ENCODE measurements around the gene ATP2B3.

DNA sequence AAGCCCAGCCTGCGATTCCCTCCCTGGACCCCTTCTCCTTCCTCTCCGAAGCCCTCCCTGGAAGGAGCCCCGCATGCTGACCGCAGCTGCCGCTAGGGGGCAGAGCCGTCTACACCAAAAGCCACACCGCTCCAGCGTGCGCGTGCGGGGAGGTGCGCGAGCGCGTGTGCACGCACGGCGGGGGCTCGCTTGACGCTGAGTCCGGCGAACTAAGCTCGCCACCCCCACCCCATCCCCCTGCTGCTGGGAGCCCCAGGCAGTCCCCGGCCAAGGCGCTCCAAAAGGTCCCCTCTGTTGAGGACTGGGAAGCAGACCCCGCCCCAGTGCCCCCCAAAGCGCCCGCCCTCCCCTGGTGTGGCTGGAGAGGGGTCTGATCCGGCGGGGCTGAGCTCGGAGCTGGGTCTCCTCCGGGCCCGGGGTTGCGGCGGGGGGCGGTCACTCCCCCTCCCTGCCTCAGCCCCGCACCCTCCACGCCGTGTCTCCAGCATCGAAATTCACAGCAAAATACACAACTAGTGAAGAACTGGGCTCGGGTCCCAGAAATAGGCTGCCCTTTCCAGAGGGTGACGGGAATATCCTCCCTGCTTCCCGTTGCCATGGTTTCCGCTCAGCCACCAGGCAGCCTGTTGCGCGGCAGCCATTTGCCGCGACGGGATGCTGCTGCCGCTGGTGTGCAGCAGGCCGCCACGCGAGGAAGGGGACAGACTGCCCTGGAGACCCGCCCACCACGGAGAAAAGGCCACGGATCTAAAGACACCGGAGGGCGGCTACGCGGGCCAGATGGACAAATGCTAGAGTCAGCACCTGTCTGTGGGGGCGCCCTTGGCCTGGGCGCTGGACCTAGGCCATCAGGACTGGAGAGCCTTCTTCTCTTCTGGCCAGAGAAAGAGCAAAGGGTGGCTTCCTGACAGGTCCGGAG, 92.7 kb downstream of the ATP2B3 start:
- TF ChIP-seq, protein P1, sequence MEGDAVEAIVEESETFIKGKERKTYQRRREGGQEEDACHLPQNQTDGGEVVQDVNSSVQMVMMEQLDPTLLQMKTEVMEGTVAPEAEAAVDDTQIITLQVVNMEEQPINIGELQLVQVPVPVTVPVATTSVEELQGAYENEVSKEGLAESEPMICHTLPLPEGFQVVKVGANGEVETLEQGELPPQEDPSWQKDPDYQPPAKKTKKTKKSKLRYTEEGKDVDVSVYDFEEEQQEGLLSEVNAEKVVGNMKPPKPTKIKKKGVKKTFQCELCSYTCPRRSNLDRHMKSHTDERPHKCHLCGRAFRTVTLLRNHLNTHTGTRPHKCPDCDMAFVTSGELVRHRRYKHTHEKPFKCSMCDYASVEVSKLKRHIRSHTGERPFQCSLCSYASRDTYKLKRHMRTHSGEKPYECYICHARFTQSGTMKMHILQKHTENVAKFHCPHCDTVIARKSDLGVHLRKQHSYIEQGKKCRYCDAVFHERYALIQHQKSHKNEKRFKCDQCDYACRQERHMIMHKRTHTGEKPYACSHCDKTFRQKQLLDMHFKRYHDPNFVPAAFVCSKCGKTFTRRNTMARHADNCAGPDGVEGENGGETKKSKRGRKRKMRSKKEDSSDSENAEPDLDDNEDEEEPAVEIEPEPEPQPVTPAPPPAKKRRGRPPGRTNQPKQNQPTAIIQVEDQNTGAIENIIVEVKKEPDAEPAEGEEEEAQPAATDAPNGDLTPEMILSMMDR (conservative IDR thresholded peaks at IDR 0.05; ENCODE audit: low read depth, low read length) = peak; percentile 69
- peak; percentile 59 for TF ChIP-seq RAD21 (IDR thresholded peaks at IDR 0.05; ENCODE audit: low read length)
- peak; percentile 63; the same call in 1 of the 2 replicates for TF ChIP-seq MAZ (IDR thresholded peaks at IDR 0.05; ENCODE audit: borderline replicate concordance, low read depth, low read length)
- TF ChIP-seq, protein P2, sequence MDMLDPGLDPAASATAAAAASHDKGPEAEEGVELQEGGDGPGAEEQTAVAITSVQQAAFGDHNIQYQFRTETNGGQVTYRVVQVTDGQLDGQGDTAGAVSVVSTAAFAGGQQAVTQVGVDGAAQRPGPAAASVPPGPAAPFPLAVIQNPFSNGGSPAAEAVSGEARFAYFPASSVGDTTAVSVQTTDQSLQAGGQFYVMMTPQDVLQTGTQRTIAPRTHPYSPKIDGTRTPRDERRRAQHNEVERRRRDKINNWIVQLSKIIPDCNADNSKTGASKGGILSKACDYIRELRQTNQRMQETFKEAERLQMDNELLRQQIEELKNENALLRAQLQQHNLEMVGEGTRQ (IDR thresholded peaks at IDR 0.05; ENCODE audit: low read depth, low read length) = no peak
- TF ChIP-seq SMC3 (IDR thresholded peaks at IDR 0.05; ENCODE audit: low read depth, low read length) = peak; percentile 42; the same call in 1 of the 2 replicates
- TF ChIP-seq, protein P3, sequence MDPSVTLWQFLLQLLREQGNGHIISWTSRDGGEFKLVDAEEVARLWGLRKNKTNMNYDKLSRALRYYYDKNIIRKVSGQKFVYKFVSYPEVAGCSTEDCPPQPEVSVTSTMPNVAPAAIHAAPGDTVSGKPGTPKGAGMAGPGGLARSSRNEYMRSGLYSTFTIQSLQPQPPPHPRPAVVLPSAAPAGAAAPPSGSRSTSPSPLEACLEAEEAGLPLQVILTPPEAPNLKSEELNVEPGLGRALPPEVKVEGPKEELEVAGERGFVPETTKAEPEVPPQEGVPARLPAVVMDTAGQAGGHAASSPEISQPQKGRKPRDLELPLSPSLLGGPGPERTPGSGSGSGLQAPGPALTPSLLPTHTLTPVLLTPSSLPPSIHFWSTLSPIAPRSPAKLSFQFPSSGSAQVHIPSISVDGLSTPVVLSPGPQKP (IDR thresholded peaks at IDR 0.05; ENCODE audit: borderline replicate concordance, low read depth, low read length) = no peak
- TF ChIP-seq CHD1 (IDR thresholded peaks at IDR 0.05; ENCODE audit: low read depth, low read length) = no peak
- TF ChIP-seq POLR2A (IDR thresholded peaks at IDR 0.05; ENCODE audit: low read depth, low read length) = no peak
- no peak for TF ChIP-seq RCOR1 (IDR thresholded peaks at IDR 0.05; ENCODE audit: insufficient replicate concordance, low read length)
- peak; percentile 55; the same call in 1 of the 2 replicates for TF ChIP-seq MXI1 (IDR thresholded peaks at IDR 0.05; ENCODE audit: borderline replicate concordance, low read depth, low read length)
